PC-3 (cell line): Measurements from ENCODE around the gene GLTPD2.

ENCODE experiments used
- CTCF ChIP-seq: fragments of 300-600 bp; sonication (generic); conservative IDR thresholded peaks from 2 replicates; pipeline ENCODE4 v1.5.1; 2017; ENCODE audit warnings: antibody characterized with exemption, low read depth, mild to moderate bottlenecking, low read length
- EZH2 ChIP-seq: fragments of 300-600 bp; sonication (generic); IDR thresholded peaks from one replicate; pipeline ENCODE4 v1.6.1; 2017; ENCODE audit warnings: antibody characterized with exemption, mild to moderate bottlenecking, low read length; ENCODE audit not compliant: unreplicated experiment

DNA sequence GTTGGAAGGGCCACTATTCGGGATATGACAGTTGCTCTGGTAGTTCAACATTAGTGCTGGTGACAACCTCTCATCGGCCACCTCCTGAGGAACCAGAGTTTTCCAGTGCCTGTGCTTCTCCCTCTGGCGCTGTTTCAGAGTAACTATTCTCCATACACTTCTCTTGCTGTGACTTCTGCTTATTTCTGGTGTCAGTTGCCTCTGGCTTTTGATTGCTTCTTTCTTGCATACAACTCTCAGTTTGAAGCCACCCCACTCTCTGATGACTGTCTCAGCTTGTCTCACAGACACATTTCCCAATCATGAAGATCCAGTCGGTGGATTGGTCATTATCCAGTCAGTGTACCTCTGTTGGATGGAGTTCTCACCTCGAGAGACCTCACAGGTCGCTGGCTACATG lies 20.5 kb upstream of the GLTPD2 start:
- TF ChIP-seq CTCF (no peak), EZH2 (no peak)
